NB4 (cell line): Measurements from ENCODE around the gene CAMKV.

Experiments
- MYC ChIP-seq: IDR thresholded peaks from 2 replicates; pipeline ENCODE4 v1.6.1; 2011; ENCODE audit warnings: low read depth, low read length
- POLR2A ChIP-seq: IDR thresholded peaks from 2 replicates; pipeline ENCODE4 v1.6.1; 2011; ENCODE audit warnings: mild to moderate bottlenecking; ENCODE audit not compliant: insufficient read length; ENCODE audit errors: extremely low read depth
- TF ChIP-seq, protein P1 (sequence below): IDR thresholded peaks from one replicate; pipeline ENCODE4 v1.5.1; 2012; ENCODE audit warnings: low read depth, low read length
- TF ChIP-seq, protein P2 (sequence below): IDR thresholded peaks from 2 replicates; pipeline ENCODE4 v1.6.1; 2011; ENCODE audit warnings: low read depth, low read length

DNA sequence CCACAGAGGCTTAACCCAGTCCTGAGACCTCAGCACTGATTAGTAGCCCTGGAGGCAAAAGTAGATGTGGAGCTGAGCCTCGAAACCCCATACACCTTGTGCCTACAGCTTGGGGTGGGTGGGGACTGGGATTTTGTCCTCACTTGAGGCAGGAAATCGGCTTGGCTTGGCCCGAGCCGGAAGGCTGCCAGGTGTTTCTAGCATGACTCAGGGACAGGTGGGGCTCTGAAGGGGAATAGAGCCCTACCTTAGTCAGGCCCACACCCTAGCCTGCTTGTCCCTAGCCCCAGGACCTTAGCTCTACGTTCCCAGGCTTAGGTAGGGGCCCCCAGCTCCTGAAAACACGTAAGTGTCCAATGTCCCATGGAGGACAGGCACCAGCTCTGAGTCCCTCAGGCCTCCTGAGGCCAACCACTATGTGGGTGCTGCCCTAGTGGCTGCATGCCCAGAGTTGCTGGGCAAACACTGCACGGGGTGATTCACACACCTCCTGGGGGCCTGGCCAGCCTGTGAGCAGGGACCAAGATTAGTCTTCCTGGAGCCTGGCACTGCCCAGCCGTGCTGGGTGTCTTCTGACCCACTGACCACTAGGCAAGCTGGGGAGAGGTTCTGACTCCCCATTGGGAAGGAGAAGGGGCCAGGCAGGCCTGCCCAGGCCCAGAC is 30.9 kb upstream of the CAMKV start:
- TF ChIP-seq, protein P1, sequence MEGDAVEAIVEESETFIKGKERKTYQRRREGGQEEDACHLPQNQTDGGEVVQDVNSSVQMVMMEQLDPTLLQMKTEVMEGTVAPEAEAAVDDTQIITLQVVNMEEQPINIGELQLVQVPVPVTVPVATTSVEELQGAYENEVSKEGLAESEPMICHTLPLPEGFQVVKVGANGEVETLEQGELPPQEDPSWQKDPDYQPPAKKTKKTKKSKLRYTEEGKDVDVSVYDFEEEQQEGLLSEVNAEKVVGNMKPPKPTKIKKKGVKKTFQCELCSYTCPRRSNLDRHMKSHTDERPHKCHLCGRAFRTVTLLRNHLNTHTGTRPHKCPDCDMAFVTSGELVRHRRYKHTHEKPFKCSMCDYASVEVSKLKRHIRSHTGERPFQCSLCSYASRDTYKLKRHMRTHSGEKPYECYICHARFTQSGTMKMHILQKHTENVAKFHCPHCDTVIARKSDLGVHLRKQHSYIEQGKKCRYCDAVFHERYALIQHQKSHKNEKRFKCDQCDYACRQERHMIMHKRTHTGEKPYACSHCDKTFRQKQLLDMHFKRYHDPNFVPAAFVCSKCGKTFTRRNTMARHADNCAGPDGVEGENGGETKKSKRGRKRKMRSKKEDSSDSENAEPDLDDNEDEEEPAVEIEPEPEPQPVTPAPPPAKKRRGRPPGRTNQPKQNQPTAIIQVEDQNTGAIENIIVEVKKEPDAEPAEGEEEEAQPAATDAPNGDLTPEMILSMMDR, result no peak
- TF ChIP-seq, protein P2, sequence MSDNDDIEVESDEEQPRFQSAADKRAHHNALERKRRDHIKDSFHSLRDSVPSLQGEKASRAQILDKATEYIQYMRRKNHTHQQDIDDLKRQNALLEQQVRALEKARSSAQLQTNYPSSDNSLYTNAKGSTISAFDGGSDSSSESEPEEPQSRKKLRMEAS, result no peak
- TF ChIP-seq MYC (no peak), POLR2A (no peak)
